HepG2 (cell line): Measurements from ENCODE around the gene ANG. TPM values are rescaled to one million over a fixed set of nuclear protein-coding genes. Genes with fewer than 3 reads are reported as not detected.

Experiments used
- BRD4 ChIP-seq: sonication (generic); formaldehyde crosslinking; IDR thresholded peaks from 2 replicates; pipeline ENCODE4 v1.4.0; 2020; ENCODE audit warnings: missing genetic modification reagents
- DMTF1 ChIP-seq: sonication (generic); formaldehyde crosslinking; IDR thresholded peaks from 2 replicates; pipeline ENCODE4 v1.4.0; 2020; ENCODE audit warnings: mild to moderate bottlenecking, missing genetic modification reagents
- HMGA1 ChIP-seq: sonication (generic); formaldehyde crosslinking; conservative IDR thresholded peaks from 2 replicates; pipeline ENCODE4 v1.4.0; 2020; ENCODE audit warnings: missing genetic modification reagents
- HNRNPH1 ChIP-seq: fragments of 200-400 bp; formaldehyde crosslinking; optimal IDR thresholded peaks from 2 replicates; pipeline ENCODE3; 2017; ENCODE audit warnings: mild to moderate bottlenecking, low read depth, low read length
- NFKBIZ ChIP-seq: IDR thresholded peaks from 2 replicates; pipeline ENCODE4 v1.6.1; 2018; ENCODE audit warnings: missing genetic modification reagents, missing compliant biosample characterization
- RFXAP ChIP-seq: sonication (generic); formaldehyde crosslinking; IDR thresholded peaks from 2 replicates; pipeline ENCODE4 v1.4.0; 2020; ENCODE audit warnings: missing genetic modification reagents, borderline replicate concordance
- STAT6 ChIP-seq: sonication (generic); formaldehyde crosslinking; IDR thresholded peaks from 2 replicates; pipeline ENCODE4 v1.4.0; 2020; ENCODE audit warnings: missing genetic modification reagents, mild to moderate bottlenecking, borderline replicate concordance
- TMF1 ChIP-seq: sonication (generic); formaldehyde crosslinking; IDR thresholded peaks from 2 replicates; pipeline ENCODE4 v1.8.1; 2022; ENCODE audit warnings: low read depth, missing genetic modification reagents
- ZBTB1 ChIP-seq: sonication (generic); formaldehyde crosslinking; IDR thresholded peaks from 2 replicates; pipeline ENCODE4 v1.4.0; 2020; ENCODE audit warnings: missing genetic modification reagents, borderline replicate concordance
- ZFP91 ChIP-seq: sonication (generic); formaldehyde crosslinking; IDR thresholded peaks from 2 replicates; pipeline ENCODE4 v1.9.0; 2022; ENCODE audit warnings: missing genetic modification reagents, mild to moderate bottlenecking, borderline replicate concordance
- ZNF335 ChIP-seq: sonication (generic); formaldehyde crosslinking; IDR thresholded peaks from 2 replicates; pipeline ENCODE4 v1.4.0; 2020; ENCODE audit warnings: missing genetic modification reagents
- ZNF558 ChIP-seq: sonication (generic); formaldehyde crosslinking; IDR thresholded peaks from 2 replicates; pipeline ENCODE4 v1.9.0; 2022; ENCODE audit warnings: mild to moderate bottlenecking, missing genetic modification reagents, borderline replicate concordance
- ZNF670 ChIP-seq: sonication (generic); formaldehyde crosslinking; IDR thresholded peaks from 2 replicates; pipeline ENCODE4 v1.8.0; 2022; ENCODE audit warnings: mild to moderate bottlenecking, missing genetic modification reagents, borderline replicate concordance
- ZNF841 ChIP-seq: sonication (generic); formaldehyde crosslinking; IDR thresholded peaks from 2 replicates; pipeline ENCODE4 v1.8.1; 2023; ENCODE audit warnings: missing genetic modification reagents, borderline replicate concordance
- polyA plus RNA-seq, 8 experiments: library from polyadenylated mRNA; depleted of rRNA in 3 of 8; stranded (reverse) in 7 of 8; unstranded in 1 of 8; fragments of >200 nt; fragmentation: Illumina TruSeq in 4 of 8; extraction: Trizol in 4 of 8; gene quantifications; 2 replicates each; pipeline versions ENCODE4 v1.2.1 to v1.2.3, GENCODE V29; 2011 to 2016; ENCODE audit warnings: low read depth in 4 of 8, missing spikeins in 1 of 8, mixed read lengths in 1 of 8; ENCODE audit not compliant: insufficient read depth in 1 of 8
- total RNA-seq, 5 experiments: library from RNA; depleted of rRNA; stranded (reverse); fragments of >200 nt; fragmentation: Illumina TruSeq; extraction: Trizol; gene quantifications; 2 replicates each; pipeline ENCODE4 v1.2.3, GENCODE V29; 2016; ENCODE audit warnings: low read depth in 1 of 5
- TF ChIP-seq, protein P1 (sequence below): sonication (generic); formaldehyde crosslinking; conservative IDR thresholded peaks from 2 replicates; pipeline ENCODE4 v1.8.0; 2022; ENCODE audit warnings: missing genetic modification reagents
- TF ChIP-seq, protein P2 (sequence below), 2 experiments: fragments of 450-650 bp in 1 of 2; sonication (generic) in 1 of 2; formaldehyde crosslinking; IDR thresholded peaks; 2 replicates each; pipeline versions ENCODE4 v1.5.0 to v1.8.0; 2020 to 2022; ENCODE audit warnings: mild to moderate bottlenecking in 1 of 2, missing genetic modification reagents in 1 of 2
- TF ChIP-seq, protein P3 (sequence below): sonication (generic); formaldehyde crosslinking; conservative IDR thresholded peaks from 2 replicates; pipeline ENCODE4 v1.4.0; 2020; ENCODE audit warnings: missing genetic modification reagents

ANG gene
- total and polyA plus RNA-seq, 2 of the 13 experiments (the other 11 are each of a cell fraction or from before 2014, with no cell fraction given): 83.6 to 401 TPM

GRCh38 chr14:20682435-20683124 is 6.0 kb upstream of the ANG start (continued):
- TF ChIP-seq, protein P1, sequence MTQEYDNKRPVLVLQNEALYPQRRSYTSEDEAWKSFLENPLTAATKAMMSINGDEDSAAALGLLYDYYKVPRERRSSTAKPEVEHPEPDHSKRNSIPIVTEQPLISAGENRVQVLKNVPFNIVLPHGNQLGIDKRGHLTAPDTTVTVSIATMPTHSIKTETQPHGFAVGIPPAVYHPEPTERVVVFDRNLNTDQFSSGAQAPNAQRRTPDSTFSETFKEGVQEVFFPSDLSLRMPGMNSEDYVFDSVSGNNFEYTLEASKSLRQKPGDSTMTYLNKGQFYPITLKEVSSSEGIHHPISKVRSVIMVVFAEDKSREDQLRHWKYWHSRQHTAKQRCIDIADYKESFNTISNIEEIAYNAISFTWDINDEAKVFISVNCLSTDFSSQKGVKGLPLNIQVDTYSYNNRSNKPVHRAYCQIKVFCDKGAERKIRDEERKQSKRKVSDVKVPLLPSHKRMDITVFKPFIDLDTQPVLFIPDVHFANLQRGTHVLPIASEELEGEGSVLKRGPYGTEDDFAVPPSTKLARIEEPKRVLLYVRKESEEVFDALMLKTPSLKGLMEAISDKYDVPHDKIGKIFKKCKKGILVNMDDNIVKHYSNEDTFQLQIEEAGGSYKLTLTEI (CRISPR knock-in tag): no peak
- TF ChIP-seq DMTF1 (CRISPR knock-in tag) (no peak), ZFP91 (CRISPR knock-in tag) (peak; percentile 77; the same call in 1 of the 2 replicates), ZBTB1 (CRISPR knock-in tag) (no peak), HMGA1 (no peak), BRD4 (peak; percentile 19; the same call in 1 of the 2 replicates), STAT6 (CRISPR knock-in tag) (no peak), ZNF335 (CRISPR knock-in tag) (no peak; the same call in 1 of the 2 replicates), ZNF670 (CRISPR knock-in tag) (peak; percentile 47; the same call in 1 of the 2 replicates), RFXAP (CRISPR knock-in tag) (peak; percentile 18; the same call in 1 of the 2 replicates), TMF1 (CRISPR knock-in tag) (no peak; the same call in 1 of the 2 replicates), NFKBIZ (0 out of 2 replicates have a peak, but pooled peaks have one; percentile 8), HNRNPH1 (peak; percentile 79), ZNF558 (peak; percentile 21; the same call in 1 of the 2 replicates), ZNF841 (CRISPR knock-in tag) (peak; percentile 74; the same call in 1 of the 2 replicates)
- TF ChIP-seq, protein P2, sequence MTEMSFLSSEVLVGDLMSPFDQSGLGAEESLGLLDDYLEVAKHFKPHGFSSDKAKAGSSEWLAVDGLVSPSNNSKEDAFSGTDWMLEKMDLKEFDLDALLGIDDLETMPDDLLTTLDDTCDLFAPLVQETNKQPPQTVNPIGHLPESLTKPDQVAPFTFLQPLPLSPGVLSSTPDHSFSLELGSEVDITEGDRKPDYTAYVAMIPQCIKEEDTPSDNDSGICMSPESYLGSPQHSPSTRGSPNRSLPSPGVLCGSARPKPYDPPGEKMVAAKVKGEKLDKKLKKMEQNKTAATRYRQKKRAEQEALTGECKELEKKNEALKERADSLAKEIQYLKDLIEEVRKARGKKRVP (CRISPR knock-in tag; IDR thresholded peaks at IDR 0.05): peak in 1 of 2 experiments; percentile 70; a peak in 2 of 4 replicates
- TF ChIP-seq, protein P3, sequence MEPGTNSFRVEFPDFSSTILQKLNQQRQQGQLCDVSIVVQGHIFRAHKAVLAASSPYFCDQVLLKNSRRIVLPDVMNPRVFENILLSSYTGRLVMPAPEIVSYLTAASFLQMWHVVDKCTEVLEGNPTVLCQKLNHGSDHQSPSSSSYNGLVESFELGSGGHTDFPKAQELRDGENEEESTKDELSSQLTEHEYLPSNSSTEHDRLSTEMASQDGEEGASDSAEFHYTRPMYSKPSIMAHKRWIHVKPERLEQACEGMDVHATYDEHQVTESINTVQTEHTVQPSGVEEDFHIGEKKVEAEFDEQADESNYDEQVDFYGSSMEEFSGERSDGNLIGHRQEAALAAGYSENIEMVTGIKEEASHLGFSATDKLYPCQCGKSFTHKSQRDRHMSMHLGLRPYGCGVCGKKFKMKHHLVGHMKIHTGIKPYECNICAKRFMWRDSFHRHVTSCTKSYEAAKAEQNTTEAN (CRISPR knock-in tag): peak; percentile 15
